Adrenal gland (tissue), 12 donors: Measurements from ENCODE around the gene OVAAL. TPM values are rescaled to one million over a fixed set of nuclear protein-coding genes. Genes with fewer than 3 reads are reported as not detected.

Experiments
- DNase-seq, 7 donors: peaks; one replicate each; pipeline ENCODE4 v3.0.0-alpha.2; 2019 to 2020
- H3K27ac ChIP-seq, 5 donors: fragments of 200-600 bp; sonication (generic) in 4 of 5; 1 replicate in 3 of 5; 2 replicates in 2 of 5; pipeline versions ENCODE4 v1.5.1 to v1.8.0; 2016 to 2020; ENCODE audit warnings: mild to moderate bottlenecking in 1 of 5
- H3K27me3 ChIP-seq: fragments of 200-600 bp; 2 replicates; pipeline ENCODE4 v1.8.0; 2021
- H3K36me3 ChIP-seq, 2 donors: fragments of 200-600 bp; replicated peaks in 1 of 2; 1 replicate in 1 of 2; 2 replicates in 1 of 2; pipeline versions ENCODE4 v1.5.1 to v1.8.0; 2018 to 2022
- H3K4me1 ChIP-seq, 2 donors: fragments of 200-600 bp; replicated peaks in 1 of 2; 1 replicate in 1 of 2; 2 replicates in 1 of 2; pipeline versions ENCODE4 v1.5.1 to v1.8.0; 2018 to 2021
- H3K4me3 ChIP-seq, 4 donors: fragments of 200-600 bp; sonication (generic) in 3 of 4; one replicate each; pipeline ENCODE4 v1.5.1; 2016 to 2018
- H3K9me3 ChIP-seq, 3 donors: fragments of 200-600 bp; sonication (generic) in 1 of 3; replicated peaks in 1 of 3; 1 replicate in 2 of 3; 2 replicates in 1 of 3; pipeline versions ENCODE4 v1.5.1 to v1.8.0; 2016 to 2021
- CTCF ChIP-seq, 6 experiments: fragments of 450-650 bp in 4 of 6; fragments of 200-600 bp in 2 of 6; sonication (generic) in 1 of 6; IDR thresholded peaks; 1 replicate in 5 of 6; 2 replicates in 1 of 6; pipeline versions ENCODE4 v1.5.1 to v1.8.0; 2016 to 2021; ENCODE audit warnings: antibody characterized with exemption in 6 of 6, mild to moderate bottlenecking in 2 of 6, moderate library complexity in 1 of 6
- POLR2A ChIP-seq, 2 donors: fragments of 450-650 bp; IDR thresholded peaks; one replicate each; pipeline ENCODE4 v1.6.1; 2017; ENCODE audit warnings: antibody characterized with exemption in 2 of 2, mild to moderate bottlenecking in 2 of 2, moderate library complexity in 1 of 2
- WGBS, 4 donors: extraction: QIAGEN DNeasy Blood & Tissue Kit in 2 of 4; methylation state at CpG; one replicate each; pipeline versions ENCODE4 v1.1.5 to v1.1.7; 2013 to 2017; 5-methylcytosine and 5-hydroxymethylcytosine counted together
- intact Hi-C, 2 donors: fragments of 100-400 bp; cut with DNase I; formaldehyde crosslinking; loops; one replicate each; pipeline versions ENCODE4 v1.14.1 to v1.15.0; 2022 to 2023
- polyA plus RNA-seq, 3 donors: library from polyadenylated mRNA; stranded (reverse); fragments of 200-250 nt in 2 of 3; fragments of 350-450 nt in 1 of 3; fragmentation: Illumina TruSeq in 1 of 3; extraction: RNeasy Lipid Tissue Mini Kit (QIAGEN cat#74804) in 1 of 3; gene quantifications; one replicate each; pipeline ENCODE4 v1.2.3, GENCODE V29; 2013 to 2014
- total RNA-seq, 9 donors: library from RNA; depleted of rRNA in 4 of 9; stranded (reverse); fragments of >200 nt in 4 of 9; fragments of 120-200 nt in 1 of 9; fragmentation: NEBNext Ultra II Directional in 1 of 9; extraction: Animal tissue kit (Norgen Biotek cat#: 25700) in 1 of 9; gene quantifications; one replicate each; pipeline versions ENCODE4 v1.1.0 to v1.2.4, GENCODE V29; 2013 to 2023
- donor health status: healthy with polysubstance abuse.
- donor health status: Bipolar disorder and iron deficiency.
- donor health status: DM: yes; HTN: yes; CAD: no.
- donor health status: DM: no; HTN: no; CAD: no.
- donor health status: DM: no; HTN: no; CAD: no.
- donor health status: DM: yes; HTN: yes; CAD: no.

The OVAAL gene
- total and polyA plus RNA-seq, 12 donors = 0.14 TPM; not detected in 11

DNA sequence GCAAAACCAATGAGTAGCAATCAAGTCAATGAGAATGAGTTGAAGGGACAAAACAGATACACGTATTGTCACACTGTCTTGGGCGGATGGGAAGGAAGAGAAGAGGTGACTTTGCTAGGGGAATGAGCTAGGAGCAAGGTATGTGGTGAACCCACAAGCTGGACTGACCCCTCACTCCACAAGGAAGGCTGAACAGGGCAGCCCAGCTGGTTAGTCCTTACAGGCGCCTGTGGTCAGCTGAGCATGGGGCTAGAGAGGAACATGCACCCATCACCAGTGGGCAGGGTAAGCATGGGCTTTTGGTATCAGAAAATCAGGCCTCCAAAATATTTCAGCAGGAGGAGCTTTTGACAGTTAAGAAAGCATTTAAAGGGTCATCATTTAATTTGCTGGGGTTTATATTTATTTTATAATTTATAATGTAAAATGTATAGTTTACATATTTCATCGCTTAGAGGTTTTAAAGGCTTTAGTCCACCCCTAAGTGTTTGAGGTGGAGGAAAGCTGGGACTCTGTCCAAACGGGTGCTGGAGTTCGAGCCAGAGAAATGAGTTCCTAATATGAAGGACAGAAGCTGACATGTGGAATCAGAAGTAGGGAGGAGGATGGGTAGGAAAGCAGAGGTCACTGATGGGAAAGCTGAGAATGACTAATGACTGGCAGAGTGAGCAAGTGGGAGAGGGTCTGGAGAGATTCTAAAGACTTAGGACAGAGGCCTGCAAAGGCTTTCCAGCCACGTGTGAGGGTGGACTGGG, 34.4 kb upstream of the OVAAL start:
- 69 to 78% (median 71%) methylated on average over 6 to 7 of the region's 7 CpGs for WGBS, 4 donors
- Histone ChIP-seq H3K4me1 (no peaks in the 10 kb centered on the region), H3K27me3 (no peaks in the 10 kb centered on the region), H3K9me3 (no peaks in the 10 kb centered on the region), H3K36me3 (no peaks in the 10 kb centered on the region), H3K27ac (no peak overlapping the region), H3K4me3 (no peak overlapping the region)
- intact Hi-C loops = loop anchor here (10.0 kb wide), 2 partner anchors 620 to 640 kb away; no protein-coding TSS in a partner anchor
- TF ChIP-seq CTCF (IDR thresholded peaks at IDR 0.05) (no peak), POLR2A (IDR thresholded peaks at IDR 0.05) (no peak)
- DNase-seq = no peak

DNA sequence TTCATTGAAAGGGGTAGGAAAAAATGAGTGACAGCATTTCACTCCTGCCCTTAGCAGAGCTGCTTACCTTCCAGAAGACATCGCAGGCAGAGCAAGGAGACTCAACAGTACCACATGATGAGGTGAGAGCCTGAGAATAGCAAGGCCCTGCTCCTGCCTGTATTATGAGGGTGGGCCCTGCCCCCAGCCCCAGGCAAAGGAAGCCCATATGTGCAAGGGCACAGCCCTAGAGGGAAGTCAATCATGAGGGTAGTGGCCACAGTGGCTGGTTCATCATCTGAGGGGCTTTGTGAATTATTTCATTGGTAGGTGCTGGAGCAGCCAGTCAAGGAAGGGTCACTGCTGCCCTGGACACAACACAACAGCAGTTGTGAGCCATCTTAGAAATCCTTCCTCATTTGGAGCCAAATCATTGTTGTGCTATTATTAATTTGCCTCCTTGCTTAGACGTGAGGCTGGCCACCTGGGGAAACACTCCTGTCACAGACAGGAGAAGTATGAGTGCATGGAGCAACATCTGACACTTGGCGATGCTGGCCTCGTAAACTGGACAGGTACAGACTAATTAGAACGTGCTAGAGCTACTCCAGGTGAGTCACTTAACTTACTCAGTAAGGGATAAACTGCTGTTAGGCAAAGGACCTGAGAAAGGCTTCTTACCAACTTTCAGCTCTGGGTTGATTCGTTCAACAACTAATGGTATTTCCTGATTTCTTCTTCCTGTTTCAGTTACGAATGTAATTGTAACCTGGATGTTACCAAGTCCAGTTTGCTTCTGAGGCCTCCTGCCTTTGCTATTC, 33.6 kb upstream of the OVAAL start:
- intact Hi-C loops = loop anchor here (10.0 kb wide), 2 partner anchors 620 to 640 kb away; no protein-coding TSS in a partner anchor
- TF ChIP-seq CTCF (IDR thresholded peaks at IDR 0.05) (no peak), POLR2A (IDR thresholded peaks at IDR 0.05) (no peak)
- Histone ChIP-seq H3K4me3 (no peak overlapping the region), H3K27me3 (no peaks in the 10 kb centered on the region), H3K9me3 (no peaks in the 10 kb centered on the region), H3K36me3 (no peaks in the 10 kb centered on the region), H3K4me1 (no peaks in the 10 kb centered on the region), H3K27ac (no peak overlapping the region)
- 68 to 79% (median 69%) methylated on average over 6 to 7 of the region's 7 CpGs for WGBS, 4 donors
- no peak for DNase-seq

GRCh38 chr1:180525715-180526039, 33.1 kb upstream of the OVAAL start:
- H3K4me3 ChIP-seq = no peak overlapping the region
- no peaks in the 10 kb centered on the region for H3K36me3 ChIP-seq
- TF ChIP-seq POLR2A (IDR thresholded peaks at IDR 0.05) (no peak), CTCF (IDR thresholded peaks at IDR 0.05) (no peak)
- H3K4me1 ChIP-seq = no peaks in the 10 kb centered on the region
- 45 to 61% (median 47%) methylated on average over 2 of the region's 2 CpGs for WGBS, 4 donors
- H3K27ac ChIP-seq = no peak overlapping the region
- no peaks in the 10 kb centered on the region for H3K9me3 ChIP-seq
- H3K27me3 ChIP-seq = no peaks in the 10 kb centered on the region
- no peak for DNase-seq
- intact Hi-C loops = loop anchor here (10.0 kb wide), 2 partner anchors 619 to 639 kb away; no protein-coding TSS in a partner anchor

GRCh38 chr1:180527101-180527669, 31.6 kb upstream of the OVAAL start:
- WGBS, 4 donors = 33 to 58% (median 47%) methylated on average over 5 of the region's 5 CpGs
- Histone ChIP-seq H3K27ac (no peak overlapping the region), H3K4me3 (no peak overlapping the region), H3K27me3 (no peaks in the 10 kb centered on the region), H3K36me3 (no peaks in the 10 kb centered on the region), H3K9me3 (no peaks in the 10 kb centered on the region), H3K4me1 (no peaks in the 10 kb centered on the region)
- no peak for TF ChIP-seq POLR2A (IDR thresholded peaks at IDR 0.05)
- no peak for TF ChIP-seq CTCF (IDR thresholded peaks at IDR 0.05)
- DNase-seq = peak in 4 of 7 donors; percentile 19 to 58 (median 35)
- intact Hi-C loops = loop anchor here (10.0 kb wide), 2 partner anchors 618 to 638 kb away; no protein-coding TSS in a partner anchor
